Measurements from ENCODE around the gene EIF4H. TPM values are rescaled to one million over a fixed set of nuclear protein-coding genes. Genes with fewer than 3 reads are reported as not detected.
"Not testable (repeated sequence)": the region's sequence is repeated elsewhere in the genome, so short reads cannot be mapped to it uniquely, and the experiment has no call there.

EIF4H gene
- total RNA-seq, 4 donors from 2014 or later, result 131 to 172 (median 149) TPM

- DNase-seq, result peak in 1 of 3 donors; percentile 36
- Histone ChIP-seq H3K27me3 (no peaks in the 10 kb centered on the region), H3K4me3 (no peak overlapping the region), H3K9me3 (no peaks in the 10 kb centered on the region), H3K27ac (no peak overlapping the region), H3K36me3 (peaks cover 0 to 76% (median 5%) of the 10 kb centered on the region in 3 donors), H3K4me1 (no peaks in the 10 kb centered on the region)
- TF ChIP-seq CTCF (IDR thresholded peaks at IDR 0.05) (no peak), POLR2A (IDR thresholded peaks at IDR 0.05) (no peak)
These were observed 20.5 kb downstream of the EIF4H start for GRCh38 chr7:74194686-74195085.

- H3K36me3 ChIP-seq, result peaks cover 0 to 70% (median 3%) of the 10 kb centered on the region in 3 donors
- H3K4me3 ChIP-seq, H3K9me3 ChIP-seq, H3K27me3 ChIP-seq, H3K4me1 ChIP-seq, H3K27ac ChIP-seq: not testable (repeated sequence)
- DNase-seq, result peak in 1 of 3 donors; percentile 24
These were observed 21.1 kb downstream of the EIF4H start for GRCh38 chr7:74195139-74195860.

- peaks cover 0 to 62% (median 0%) of the 10 kb centered on the region in 3 donors for H3K36me3 ChIP-seq
These were observed 22.0 kb downstream of the EIF4H start for GRCh38 chr7:74195968-74196654.

GRCh38 chr7:74197449-74198124, 23.4 kb downstream of the EIF4H start:
- H3K36me3 ChIP-seq, result peaks cover 0 to 47% (median 0%) of the 10 kb centered on the region in 3 donors
- no peaks in the 10 kb centered on the region for H3K4me1 ChIP-seq
- no peak overlapping the region for H3K4me3 ChIP-seq
- no peak overlapping the region for H3K27ac ChIP-seq
- H3K9me3 ChIP-seq, result no peaks in the 10 kb centered on the region
- H3K27me3 ChIP-seq, result no peaks in the 10 kb centered on the region
- no peak for TF ChIP-seq POLR2A (IDR thresholded peaks at IDR 0.05)
- no peak for TF ChIP-seq CTCF (IDR thresholded peaks at IDR 0.05)
- peak in 1 of 3 donors; percentile 32 for DNase-seq

More at GRCh38 chr7:74195968-74196654, 22.0 kb downstream of the EIF4H start:
- DNase-seq, result peak in 1 of 3 donors; percentile 29
- H3K4me3 ChIP-seq, H3K27me3 ChIP-seq, H3K9me3 ChIP-seq, H3K4me1 ChIP-seq, H3K27ac ChIP-seq: not testable (repeated sequence)

- no peaks in the 10 kb centered on the region for H3K4me1 ChIP-seq
- H3K27ac ChIP-seq, result no peak overlapping the region
- TF ChIP-seq CTCF (IDR thresholded peaks at IDR 0.05) (no peak), POLR2A (IDR thresholded peaks at IDR 0.05) (no peak)
These were observed 25.6 kb downstream of the EIF4H start for GRCh38 chr7:74199551-74200355.

GRCh38 chr7:74202841-74203556, 28.8 kb downstream of the EIF4H start:
- H3K4me1 ChIP-seq, result peaks cover 0 to 5% (median 2%) of the 10 kb centered on the region in 4 donors
- TF ChIP-seq CTCF (IDR thresholded peaks at IDR 0.05), result peak in 5 of 6 experiments; percentile 48 to 62 (median 51)
- no peak for TF ChIP-seq POLR2A (IDR thresholded peaks at IDR 0.05)
- DNase-seq, result peak in 1 of 3 donors; percentile 59
- H3K27me3 ChIP-seq, result no peaks in the 10 kb centered on the region
- no peak overlapping the region for H3K27ac ChIP-seq
- H3K4me3 ChIP-seq, result no peak overlapping the region
- peaks cover 0 to 1% (median 0%) of the 10 kb centered on the region in 3 donors for H3K36me3 ChIP-seq
- no peaks in the 10 kb centered on the region for H3K9me3 ChIP-seq

More at GRCh38 chr7:74199551-74200355, 25.6 kb downstream of the EIF4H start:
- DNase-seq, result peak in 1 of 3 donors; percentile 14
- Histone ChIP-seq H3K9me3 (no peaks in the 10 kb centered on the region), H3K27me3 (no peaks in the 10 kb centered on the region), H3K4me3 (no peak overlapping the region), H3K36me3 (peaks cover 0 to 25% (median 0%) of the 10 kb centered on the region in 3 donors)

Measured in Peyer's patch (tissue), 4 donors.